ENCODE results near the gene ANKRD26.
"Not testable (repeated sequence)": the region's sequence is repeated elsewhere in the genome, so short reads cannot be mapped to it uniquely, and the experiment has no call there.

Gene ANKRD26

GRCh38 chr10:27099916-27100812, at the start of gene ANKRD26:
ANKRD26 (minus strand) TSS chr10:27100494; CDS start chr10:27100326, 168 bp downstream.
- DNase-seq = peak; percentile 85 to 91

- DNase-seq = no peak
Measured at GRCh38 chr10:27147701-27148100, 47.4 kb upstream of the ANKRD26 start.

DNA sequence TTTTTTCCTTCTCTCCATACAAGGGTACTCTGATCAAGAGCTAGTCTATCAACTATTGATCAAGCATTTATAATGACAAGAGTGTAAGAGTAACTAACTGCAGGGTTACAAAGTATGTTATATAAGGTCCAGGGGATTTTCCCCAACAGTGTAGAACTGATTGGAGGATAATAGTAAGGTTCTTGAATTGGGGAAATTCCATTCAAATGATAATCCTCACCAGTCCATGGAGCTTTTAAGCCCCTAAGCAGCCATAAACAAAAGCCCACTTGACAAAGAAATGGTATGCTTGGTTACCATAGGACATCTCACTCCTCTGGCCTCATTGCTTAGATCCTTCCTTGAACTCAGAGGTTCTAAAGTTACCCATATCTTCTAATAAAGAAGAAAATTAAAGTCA, 45.6 kb upstream of the ANKRD26 start:
- DNase-seq = no peak

- no peak for DNase-seq
Measured at GRCh38 chr10:27143686-27144085, 43.4 kb upstream of the ANKRD26 start.

DNA sequence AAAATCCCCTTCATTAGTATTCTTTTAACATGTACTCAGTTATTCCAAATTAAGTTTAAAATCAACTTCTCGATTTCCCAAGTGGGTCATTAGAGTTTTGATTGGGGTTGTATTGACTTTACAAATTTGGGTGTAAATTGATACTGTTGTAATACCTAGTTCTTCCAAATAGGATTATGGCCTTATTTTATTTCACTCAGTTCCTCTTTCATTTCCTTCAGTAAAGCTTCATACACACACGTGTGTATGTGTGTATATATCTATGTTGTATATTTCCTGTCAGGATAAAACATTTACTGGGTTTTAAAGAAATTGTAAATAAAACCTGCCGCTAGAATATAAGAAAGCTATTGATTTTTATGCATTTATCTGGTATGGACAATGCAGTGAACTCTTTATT, 38.0 kb upstream of the ANKRD26 start:
- DNase-seq = no peak

- no peak for DNase-seq
Measured at GRCh38 chr10:27134371-27134770, 34.1 kb upstream of the ANKRD26 start.

- DNase-seq = no peak
Measured at GRCh38 chr10:27108165-27108564, 7.9 kb upstream of the ANKRD26 start.

DNA sequence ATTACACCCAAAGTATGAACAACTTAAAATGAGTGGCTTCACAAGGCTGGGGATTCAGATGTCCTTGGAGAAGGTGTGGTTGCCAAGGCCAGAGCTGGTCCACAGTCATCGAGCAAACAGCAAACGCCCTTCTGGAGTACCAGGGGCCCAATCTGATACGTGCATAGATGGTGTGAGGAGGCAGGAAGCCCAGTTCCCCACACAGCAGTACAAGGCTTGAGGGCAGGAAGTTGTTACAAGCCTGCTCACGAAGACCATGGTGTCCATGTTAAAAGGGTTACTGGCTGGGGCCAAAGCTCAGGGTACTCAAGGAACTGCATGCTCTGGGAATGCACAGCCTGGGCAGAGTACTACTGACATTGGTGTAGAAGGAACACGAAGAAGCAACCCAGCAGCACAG, 4.6 kb upstream of the ANKRD26 start:
- no peak for DNase-seq

DNA sequence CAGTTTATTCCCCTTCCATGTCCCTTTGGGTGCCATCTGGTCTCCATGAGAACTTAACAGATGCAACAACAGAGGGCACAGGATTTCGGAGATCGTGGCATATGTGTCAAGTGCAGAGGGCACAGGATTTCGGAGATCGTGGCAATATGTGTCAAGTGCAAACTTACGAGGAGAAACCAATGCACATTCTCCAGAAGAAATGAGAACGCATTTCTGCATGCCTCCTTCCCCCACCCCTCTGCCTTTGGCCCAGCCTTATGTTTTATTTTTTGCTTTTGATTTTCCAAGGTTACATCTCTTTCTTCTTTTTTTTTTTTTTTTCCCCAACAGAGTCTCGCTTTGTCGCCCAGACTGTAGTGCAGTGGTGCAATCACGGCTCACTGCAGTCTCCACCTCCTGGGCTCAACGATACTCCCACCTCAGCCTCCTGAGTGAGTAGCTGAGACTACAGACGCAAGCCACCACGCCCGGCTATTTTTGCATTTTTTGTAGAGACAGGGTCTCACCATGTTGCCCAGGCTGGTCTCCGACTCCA, 586 bp upstream of the ANKRD26 start:
- DNase-seq = no peak

GRCh38 chr10:27099448-27099847, 846 bp downstream of the ANKRD26 start:
- DNase-seq = no peak

- no peak for DNase-seq
Measured at GRCh38 chr10:27088119-27089044, 11.9 kb downstream of the ANKRD26 start.

DNA sequence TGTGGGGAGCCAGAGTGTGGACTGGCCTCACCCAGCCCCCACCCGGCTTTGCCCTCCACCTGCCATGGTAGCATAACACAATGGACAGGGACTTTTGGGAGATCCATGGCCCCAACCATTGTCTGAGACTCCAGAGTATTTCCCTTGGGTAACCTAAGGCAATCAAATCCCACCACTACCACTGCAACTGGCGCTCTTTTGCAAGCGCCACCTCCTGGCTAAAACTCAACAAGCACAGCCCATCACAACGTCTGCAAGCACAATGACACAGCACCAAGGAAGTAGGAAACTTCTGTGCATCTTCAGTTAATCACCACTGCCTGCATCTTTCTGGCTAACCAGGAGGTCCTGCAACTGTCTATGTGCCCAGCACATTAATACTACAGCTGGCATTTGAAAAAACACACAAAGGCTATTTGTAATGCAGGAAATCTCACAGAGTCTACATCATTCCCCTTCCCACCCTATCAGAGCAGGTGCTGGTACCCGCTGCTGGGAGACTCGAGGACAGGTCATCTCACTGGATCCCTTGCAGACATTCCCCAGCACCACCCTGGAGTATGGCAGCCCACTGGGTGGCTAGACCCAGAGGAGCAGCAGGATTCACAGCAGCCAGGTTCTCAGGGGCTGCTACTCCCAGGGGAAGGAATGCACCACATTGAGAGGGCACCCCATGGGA, 27.7 kb downstream of the ANKRD26 start:
- no peak for DNase-seq

GRCh38 chr10:27068217-27068891, 31.9 kb downstream of the ANKRD26 start:
- DNase-seq = no peak

- DNase-seq = no peak
Measured at GRCh38 chr10:27065084-27065483, 35.2 kb downstream of the ANKRD26 start.

DNA sequence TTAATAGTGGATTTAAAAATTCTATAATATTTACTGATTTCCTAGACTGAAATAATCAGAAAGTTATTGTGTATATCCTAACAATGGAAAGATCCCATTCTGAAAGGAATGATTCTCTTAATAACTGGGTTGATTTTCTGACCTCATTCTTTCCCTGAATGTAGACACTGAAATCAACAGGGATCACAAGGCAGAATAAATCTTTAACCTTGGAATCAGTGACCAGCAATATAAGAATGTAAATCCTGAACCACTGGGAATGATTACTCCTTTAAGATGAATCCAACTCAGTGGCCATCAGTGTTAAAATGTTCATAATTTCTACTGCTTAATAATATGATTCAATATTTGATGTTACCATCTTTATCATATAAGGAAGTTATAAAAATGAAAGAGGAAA, 47.6 kb downstream of the ANKRD26 start:
- no peak for DNase-seq

DNA sequence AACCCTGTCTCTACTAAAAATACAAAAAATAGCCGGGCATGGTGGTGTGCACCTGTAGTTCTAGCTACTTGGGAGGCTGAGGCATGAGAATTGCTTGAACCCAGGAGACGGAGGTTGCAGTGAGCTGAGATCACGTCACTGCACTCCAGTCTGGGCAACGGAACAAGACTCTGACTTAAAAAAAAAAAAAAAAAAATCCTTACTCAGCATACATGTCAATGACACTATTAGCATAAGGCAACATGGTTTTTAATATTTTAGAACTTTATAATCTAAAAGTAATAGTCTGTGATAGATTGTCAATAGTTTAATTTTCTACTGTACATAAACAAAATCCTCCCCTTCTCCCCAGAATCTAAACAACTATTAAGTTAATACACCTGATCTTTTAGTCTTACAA, 55.0 kb downstream of the ANKRD26 start:
- DNase-seq = not testable (repeated sequence)

DNA sequence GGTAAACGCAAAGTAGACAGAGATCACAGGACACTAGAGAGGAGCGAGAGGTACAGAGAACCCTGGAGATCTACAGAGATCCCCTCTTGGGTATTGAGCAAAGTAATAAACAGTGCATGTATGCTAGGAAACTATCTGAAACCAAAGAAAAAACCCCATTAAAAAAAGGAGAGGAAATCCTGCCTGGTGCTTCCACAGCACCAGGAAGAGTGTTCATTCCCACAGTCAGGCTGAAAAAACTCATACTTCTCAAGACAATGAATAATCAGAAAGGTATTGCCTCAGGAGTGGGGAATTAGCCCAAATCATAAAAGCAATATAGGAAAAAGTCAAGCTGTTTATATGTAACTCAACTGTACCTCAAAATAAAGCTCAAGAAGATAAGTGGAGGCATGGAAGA, 59.1 kb downstream of the ANKRD26 start:
- no peak for DNase-seq

DNA sequence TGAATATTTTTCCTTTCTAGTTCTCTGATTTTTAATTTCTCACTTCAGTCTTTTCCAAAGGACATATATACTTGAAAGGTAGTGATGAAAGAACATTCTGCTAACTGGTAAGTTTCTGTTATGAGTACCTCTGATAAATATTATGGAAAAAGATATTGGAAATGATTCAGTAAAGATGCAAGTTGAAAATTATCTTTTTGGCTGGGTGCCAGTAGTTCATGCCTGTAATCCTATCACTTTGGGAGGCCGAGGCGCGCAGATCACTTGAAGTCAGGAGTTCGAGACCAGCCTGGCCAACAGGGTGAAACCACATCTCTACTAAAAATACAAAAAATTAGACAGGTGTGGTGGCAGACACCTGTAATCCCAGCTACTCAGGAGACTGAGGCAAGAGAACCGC, 62.1 kb downstream of the ANKRD26 start:
- no peak for DNase-seq

- no peak for DNase-seq
Measured at GRCh38 chr10:27035163-27035562, 65.1 kb downstream of the ANKRD26 start.

DNA sequence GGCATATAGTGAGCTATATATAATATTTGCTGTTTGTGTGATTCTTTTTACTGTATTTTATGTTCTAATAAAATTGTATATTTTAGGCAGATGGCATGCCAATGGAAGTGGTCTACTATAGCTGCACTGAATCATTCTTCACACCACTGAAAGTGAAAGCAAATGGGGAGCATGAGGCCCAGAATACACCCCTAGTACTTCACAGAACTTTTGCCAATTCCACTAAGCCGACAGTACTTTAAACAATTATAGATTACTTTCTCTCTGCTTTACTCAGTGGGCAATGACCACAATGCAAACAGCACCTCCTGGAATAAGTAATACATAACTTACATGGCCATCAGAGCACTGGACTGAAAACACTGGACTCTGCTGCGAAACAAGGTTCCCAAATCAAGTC, 70.2 kb downstream of the ANKRD26 start:
- no peak for DNase-seq

DNA sequence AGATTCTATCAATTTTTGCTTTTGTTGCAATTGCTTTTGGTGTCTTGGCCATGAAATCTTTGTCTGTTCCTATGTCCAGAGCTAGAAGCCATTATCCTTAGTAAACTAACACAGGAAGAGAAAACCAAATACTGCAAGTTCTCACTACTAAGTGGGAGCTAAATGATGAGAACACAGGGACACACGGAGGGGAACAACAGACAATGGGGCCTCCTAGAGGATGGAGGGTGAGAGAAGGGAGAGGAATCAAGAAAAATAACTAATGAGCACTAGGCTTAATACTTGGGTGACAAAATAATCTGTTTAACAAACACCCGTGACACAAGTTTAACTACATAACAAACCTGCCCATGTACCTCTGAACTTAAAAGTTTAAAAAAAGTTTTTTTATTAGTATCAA, 78.2 kb downstream of the ANKRD26 start:
- no peak for DNase-seq

GRCh38 chr10:27020243-27020642, 80.1 kb downstream of the ANKRD26 start:
- DNase-seq = no peak
